ENCODE data around the gene OLFM2.
A peak's percentile ranks its signal among the peaks of the same experiment; 100 is the strongest.

Gene OLFM2

DNA sequence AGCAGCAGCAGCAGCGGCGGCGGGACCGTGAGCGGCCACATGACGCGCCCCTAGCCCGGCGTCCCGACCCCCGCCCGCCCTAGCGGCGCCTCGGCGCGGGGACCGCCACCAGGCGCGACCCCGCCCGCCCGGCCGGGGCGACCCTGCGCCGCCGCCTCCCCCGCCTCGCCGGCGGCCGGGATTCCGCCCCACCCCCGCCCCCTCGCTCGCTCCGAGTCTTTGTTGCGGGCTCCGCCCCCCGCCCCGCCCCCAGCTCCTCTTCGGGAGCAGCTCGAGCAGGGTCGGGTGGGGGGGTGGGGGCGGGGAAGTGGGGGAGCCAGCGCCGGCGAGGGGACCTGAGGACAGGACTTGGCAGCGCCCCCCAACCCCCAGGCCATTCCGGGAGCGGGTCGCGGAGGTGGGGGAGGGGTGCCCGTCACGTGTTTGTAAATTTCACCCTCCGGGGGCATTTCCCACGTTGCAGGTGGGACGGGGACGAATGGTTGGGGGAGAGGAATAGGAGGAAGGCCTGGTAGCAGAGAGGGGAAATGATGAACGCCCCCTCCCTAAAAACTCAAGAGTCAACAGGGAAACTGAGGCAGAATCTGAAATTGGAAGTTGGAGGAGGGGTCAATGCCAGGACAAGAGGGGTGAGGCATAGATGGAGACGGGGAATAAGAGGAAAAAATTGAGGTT, at the start of gene OLFM2:
TSS of gene OLFM2 (minus strand) at position 190 of the 675 bp plus-strand sequence. CDS start at position 41, 149 bp downstream.
- Mint-ChIP-seq H3K27me3 (peaks cover 60% of the 10 kb centered on the region), H3K4me1 (peaks cover 31% of the 10 kb centered on the region), H3K9me3 (peaks cover 1 to 9% of the 10 kb centered on the region in 2 donors), H3K4me3 (peak within 1 kb of the TSS; percentile 54 to 65), H3K27ac (no peak within 1 kb of the TSS)
- DNase-seq: no peak
- ATAC-seq: peak; percentile 40

DNA sequence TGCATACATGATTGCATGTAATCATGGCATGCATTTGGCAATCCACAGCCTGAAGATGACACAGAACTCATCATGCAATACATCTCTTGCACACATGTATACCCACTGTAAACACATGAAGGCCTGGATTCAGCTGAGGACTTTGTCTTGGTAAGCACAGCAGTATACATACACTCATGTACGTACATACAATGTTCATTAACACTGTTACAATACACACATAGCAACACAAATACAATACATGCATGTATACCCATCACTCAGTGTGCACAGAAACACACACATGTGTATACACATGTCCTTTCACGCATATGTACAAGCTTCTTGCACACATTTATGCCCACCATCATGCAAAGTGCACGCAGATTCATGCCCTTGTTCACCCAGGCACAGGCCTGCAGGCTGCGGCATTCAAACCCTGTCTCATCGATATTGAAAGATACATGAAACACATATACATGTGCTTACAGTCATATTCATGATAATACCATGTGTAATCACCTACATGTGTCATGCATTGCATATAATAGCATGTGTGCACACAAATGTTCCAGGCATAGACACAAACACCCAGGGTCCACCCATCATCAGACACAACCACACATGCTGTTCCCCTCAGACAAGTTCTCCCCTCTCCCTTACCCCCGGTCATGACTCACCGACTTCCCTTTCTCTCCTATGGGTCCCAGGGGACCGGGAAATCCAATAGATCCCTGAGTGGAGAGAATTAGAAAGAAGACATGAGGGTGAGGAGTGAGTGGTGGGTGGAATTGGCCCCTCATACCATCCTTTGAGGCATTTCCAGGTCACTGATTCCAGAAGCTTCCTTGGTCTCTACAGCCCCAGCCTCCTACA, 45.3 kb upstream of the OLFM2 start:
- no peak overlapping the region for H3K4me3 Mint-ChIP-seq
- H3K27me3 Mint-ChIP-seq: peaks cover 48% of the 10 kb centered on the region
- no peak overlapping the region for H3K27ac Mint-ChIP-seq
- peaks cover 0 to 7% of the 10 kb centered on the region in 2 donors for H3K9me3 Mint-ChIP-seq
- DNase-seq: no peak
- no peaks in the 10 kb centered on the region for H3K4me1 Mint-ChIP-seq
- ATAC-seq: no peak

DNA sequence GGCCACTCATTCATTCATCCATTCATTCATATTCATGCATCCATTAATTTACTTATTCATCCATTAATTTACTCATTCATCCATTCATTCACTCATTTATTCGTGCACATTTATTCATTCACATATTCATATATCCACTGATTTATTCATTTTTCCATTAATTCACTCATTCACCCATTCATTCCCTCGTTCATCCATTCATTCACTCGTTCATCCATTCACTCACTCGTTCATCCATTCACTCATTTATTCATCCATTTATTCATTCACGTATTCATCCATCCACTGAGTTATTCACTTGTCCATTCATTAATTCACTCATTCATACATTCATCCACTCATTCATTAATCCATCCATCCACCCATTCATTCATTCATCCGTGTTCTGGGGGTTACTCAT, 35.8 kb upstream of the OLFM2 start:
- no peak for ATAC-seq
- Mint-ChIP-seq H3K27me3 (peaks cover 22% of the 10 kb centered on the region), H3K27ac (no peak overlapping the region), H3K4me1 (no peaks in the 10 kb centered on the region), H3K9me3 (peaks cover 5 to 6% of the 10 kb centered on the region in 2 donors), H3K4me3 (no peak overlapping the region)
- no peak for DNase-seq

DNA sequence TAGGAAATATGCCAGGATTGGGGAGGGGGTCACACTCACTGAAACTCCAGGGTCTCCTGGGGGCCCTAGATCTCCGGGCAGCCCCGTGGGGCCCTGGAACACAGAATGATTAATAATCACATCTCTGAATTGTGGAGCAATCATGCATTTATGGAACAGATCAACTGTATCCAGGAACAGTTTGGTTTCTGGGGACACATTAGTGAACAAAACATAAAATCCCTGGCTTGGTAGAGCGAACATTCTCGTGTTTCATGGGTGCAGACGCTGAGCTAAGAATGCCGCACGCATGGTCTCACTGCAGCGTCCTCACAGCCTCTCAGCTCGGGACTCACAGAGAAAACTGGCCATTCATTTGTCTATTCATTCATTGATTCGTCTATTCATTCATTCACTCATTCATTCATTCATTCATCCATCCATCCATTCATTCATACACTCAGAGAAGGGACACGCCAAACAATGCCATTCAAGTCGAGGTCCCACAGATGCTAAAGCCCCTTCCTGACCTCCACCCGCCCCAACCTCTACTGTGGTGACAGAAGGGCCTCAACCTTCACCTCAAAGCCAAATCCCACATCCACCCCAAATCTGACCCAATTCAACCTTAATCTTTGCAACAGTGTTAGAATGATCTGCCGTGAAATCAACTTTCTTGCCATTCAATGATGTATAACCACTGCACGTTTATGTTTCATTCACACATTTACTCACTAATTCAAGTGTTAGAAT, 35.0 kb upstream of the OLFM2 start:
- Mint-ChIP-seq H3K9me3 (peaks cover 5 to 6% of the 10 kb centered on the region in 2 donors), H3K4me3 (no peak overlapping the region), H3K27me3 (peaks cover 30% of the 10 kb centered on the region), H3K27ac (no peak overlapping the region), H3K4me1 (peaks cover 6% of the 10 kb centered on the region)
- DNase-seq (no peak), ATAC-seq (no peak)

DNA sequence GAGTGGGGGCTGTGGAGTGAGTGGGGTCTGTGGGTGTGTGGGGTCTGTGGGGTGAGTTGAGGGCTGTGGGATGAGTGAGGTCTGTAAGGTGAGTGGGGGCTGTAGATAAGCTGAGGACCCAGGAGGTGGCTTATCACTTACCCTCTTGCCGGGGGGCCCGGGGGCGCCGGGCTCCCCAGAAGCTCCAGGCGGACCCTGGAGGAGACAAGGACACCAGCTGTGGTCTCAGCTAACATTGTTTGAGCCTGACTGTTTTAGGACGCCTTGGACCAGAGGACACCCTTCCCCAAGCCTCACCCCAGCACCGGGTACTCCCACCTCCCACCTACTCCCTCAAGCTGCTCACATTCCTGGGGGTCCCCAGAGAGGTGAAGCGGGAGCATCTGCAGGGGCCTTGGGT, 34.2 kb upstream of the OLFM2 start:
- Mint-ChIP-seq H3K4me3 (no peak overlapping the region), H3K9me3 (peaks cover 5 to 6% of the 10 kb centered on the region in 2 donors), H3K4me1 (peaks cover 6% of the 10 kb centered on the region), H3K27me3 (peaks cover 38% of the 10 kb centered on the region), H3K27ac (no peak overlapping the region)
- DNase-seq: no peak
- peak; percentile 4 for ATAC-seq

DNA sequence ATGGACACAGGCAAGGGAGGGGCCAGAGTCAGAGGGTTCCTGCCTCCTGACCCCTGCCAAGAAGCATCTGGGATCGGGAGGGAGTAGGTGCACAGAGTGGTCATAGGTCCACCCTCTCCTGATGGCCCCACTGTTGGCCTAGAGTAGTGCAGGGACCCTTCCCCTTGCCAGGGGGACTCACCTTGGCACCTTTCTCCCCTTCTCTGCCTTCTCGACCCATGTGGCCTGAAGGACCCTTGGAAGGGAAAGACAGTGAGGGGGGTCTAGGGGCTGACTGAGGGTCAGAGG, 33.3 kb upstream of the OLFM2 start:
- Mint-ChIP-seq H3K27ac (no peak overlapping the region), H3K4me3 (no peak overlapping the region), H3K4me1 (peaks cover 6% of the 10 kb centered on the region), H3K9me3 (peaks cover 5 to 6% of the 10 kb centered on the region in 2 donors), H3K27me3 (peaks cover 41% of the 10 kb centered on the region)
- no peak for DNase-seq
- ATAC-seq: no peak

DNA sequence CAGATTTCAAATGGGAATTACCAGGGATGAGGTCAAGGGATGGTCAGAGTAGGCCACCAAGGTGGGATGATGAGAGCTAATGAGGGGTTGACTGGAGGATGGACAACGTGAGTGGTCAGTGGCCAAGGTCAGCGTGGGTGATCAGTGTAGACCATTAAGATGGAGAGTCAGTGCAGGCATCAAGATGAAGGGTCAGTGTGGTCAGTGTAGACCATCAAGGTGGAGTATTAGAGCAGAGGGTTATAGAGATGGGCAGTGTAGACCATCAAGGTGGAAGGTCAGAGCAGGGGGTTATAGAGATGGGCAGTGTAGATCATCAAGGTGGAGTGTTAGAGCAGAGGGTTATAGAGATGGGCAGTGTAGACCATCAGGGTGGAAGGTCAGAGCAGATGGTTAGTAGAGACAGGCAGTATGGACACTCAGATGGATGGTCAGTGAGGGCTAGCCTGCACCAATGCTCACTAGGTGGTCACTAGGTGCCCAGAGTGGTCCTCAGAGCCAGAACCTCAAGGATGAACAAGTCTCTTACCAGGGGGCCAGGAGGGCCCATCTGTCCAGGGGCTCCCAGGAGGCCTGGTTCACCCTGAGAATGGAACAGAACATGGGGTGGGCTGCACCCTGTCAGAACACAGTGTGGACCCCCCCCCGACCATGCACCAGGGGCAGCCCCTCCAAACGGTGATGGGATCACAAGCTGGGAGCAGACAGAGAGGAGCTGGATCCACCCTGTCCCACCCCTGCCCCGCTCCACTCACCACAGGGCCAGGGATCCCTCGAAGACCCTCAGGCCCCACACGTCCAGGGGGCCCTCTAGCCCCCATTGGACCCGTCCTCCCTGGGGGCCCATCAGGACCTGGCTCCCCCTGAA, 32.7 kb upstream of the OLFM2 start:
- Mint-ChIP-seq H3K27ac (no peak overlapping the region), H3K4me3 (no peak overlapping the region), H3K27me3 (peaks cover 41% of the 10 kb centered on the region), H3K9me3 (peaks cover 5 to 6% of the 10 kb centered on the region in 2 donors), H3K4me1 (peaks cover 6% of the 10 kb centered on the region)
- ATAC-seq (peak; percentile 27), DNase-seq (no peak)

DNA sequence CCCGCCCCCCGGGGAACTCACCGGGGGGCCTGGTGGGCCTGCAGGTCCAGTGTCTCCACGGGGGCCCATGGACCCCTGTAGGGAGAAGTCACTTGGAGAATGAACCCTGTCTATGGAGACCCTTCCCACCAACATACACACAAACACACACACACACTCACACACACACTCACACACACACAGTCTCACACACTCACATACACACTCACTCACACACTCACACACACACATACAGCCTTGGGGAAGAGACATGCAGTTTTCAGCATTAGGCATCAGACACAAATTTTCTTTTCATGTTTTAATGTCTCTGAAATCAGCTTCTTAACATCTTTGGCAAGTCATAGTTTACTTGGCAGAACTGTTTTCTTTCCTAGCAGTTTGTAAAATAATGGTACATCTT, 31.0 kb upstream of the OLFM2 start:
- H3K27ac Mint-ChIP-seq: no peak overlapping the region
- H3K4me3 Mint-ChIP-seq: no peak overlapping the region
- peaks cover 3 to 5% of the 10 kb centered on the region in 2 donors for H3K9me3 Mint-ChIP-seq
- ATAC-seq (no peak), DNase-seq (no peak)
- H3K27me3 Mint-ChIP-seq: peaks cover 41% of the 10 kb centered on the region
- peaks cover 6% of the 10 kb centered on the region for H3K4me1 Mint-ChIP-seq

DNA sequence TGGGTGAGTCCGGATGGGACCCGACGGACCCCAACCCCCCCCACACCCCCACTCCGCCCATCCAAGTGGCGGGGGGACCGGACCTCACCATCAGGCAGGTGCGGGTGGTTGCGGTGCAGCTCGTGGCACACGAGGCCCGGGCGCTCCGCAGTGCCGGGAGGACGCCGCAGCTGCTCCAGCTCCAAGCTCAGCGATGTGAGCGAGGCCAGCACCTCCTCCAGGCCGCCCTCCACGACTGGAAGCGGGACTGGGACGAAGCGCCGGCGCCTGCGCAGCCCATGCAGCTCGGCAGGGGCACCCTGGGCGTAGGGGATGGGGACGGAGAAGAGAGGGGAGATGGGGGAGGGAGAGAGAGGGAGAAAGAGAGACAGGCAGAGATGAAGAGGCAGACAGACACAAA, 30.1 kb upstream of the OLFM2 start:
- Mint-ChIP-seq H3K9me3 (no peaks in the 10 kb centered on the region), H3K27ac (no peak overlapping the region), H3K27me3 (peaks cover 41% of the 10 kb centered on the region), H3K4me3 (peak overlapping the region in 1 of 2 donors; percentile 6), H3K4me1 (peaks cover 6% of the 10 kb centered on the region)
- peak; percentile 9 for ATAC-seq
- no peak for DNase-seq

DNA sequence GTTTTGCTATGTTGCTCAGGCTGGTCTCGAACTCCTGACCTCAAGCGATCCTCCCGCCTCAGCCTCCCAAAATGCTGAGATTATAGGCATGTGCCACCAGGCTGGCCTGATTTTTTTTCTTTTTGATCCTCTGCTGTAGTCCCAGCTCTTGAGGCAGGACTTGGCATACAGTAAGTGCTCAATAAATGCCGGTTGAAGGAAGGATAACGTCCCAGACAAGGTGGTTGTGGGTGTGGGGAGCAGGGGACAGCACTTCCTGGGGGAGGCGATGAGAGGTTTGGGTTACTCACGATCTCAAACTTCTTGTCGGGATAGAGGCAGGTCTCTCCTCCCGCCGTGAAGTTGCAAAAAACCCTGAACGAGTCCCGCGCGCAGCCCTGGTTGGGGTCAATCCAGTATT, 29.7 kb upstream of the OLFM2 start:
- Mint-ChIP-seq H3K4me3 (no peak overlapping the region), H3K27me3 (peaks cover 44% of the 10 kb centered on the region), H3K9me3 (no peaks in the 10 kb centered on the region), H3K27ac (no peak overlapping the region), H3K4me1 (peaks cover 6% of the 10 kb centered on the region)
- ATAC-seq: no peak
- no peak for DNase-seq

DNA sequence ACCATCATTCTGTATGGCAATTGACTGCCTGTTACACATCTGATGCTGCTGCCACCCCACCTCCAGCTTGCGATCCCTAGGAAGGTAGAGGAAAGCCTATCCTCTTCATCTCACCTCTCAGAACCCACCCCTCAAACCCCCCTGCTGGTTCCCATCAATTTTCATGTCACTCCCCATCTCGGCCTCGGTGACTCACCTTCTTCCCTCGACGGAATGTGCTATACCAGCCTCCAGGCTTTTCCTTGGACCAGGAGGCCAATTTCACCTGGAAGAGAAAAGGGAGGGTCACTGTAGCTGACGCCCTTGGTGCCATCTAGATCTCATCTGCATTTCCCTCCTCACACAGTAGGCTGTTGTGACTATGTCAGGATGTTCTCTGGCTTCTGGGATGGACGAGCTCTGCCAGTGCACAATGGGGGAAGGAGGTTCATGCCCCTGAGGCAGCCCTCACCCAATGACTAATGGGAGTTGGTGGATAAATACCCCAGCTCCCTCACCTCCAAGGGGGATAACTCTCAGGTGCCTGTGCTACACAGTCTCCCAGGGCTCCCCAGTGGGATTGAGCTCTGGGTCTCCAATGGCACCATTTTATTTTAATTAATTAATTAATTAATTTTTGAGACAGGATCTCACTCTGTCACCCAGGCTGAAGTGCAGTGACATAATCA, 26.4 kb upstream of the OLFM2 start:
- no peak overlapping the region for H3K4me3 Mint-ChIP-seq
- H3K4me1 Mint-ChIP-seq: peaks cover 6% of the 10 kb centered on the region
- no peaks in the 10 kb centered on the region for H3K9me3 Mint-ChIP-seq
- no peak for DNase-seq
- H3K27ac Mint-ChIP-seq: no peak overlapping the region
- ATAC-seq: no peak
- peaks cover 54% of the 10 kb centered on the region for H3K27me3 Mint-ChIP-seq

DNA sequence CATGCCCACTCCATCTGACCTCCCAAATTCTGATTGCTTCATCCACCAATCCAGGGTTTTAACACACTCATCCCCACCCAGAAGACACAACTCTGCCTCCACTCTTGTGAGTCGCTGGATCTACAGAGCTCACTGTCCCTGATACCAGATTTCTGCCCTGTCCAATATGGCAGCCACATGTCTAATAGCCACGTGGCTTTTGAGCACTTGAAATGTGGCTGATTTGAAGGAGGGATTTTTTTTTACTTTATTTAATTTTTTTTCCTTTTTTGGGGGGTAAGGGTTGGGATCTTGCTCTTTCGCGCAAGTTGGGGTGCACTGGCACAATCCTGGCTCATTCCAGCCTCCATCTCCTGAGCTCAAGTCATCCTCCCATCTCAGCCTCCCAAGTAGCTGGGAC, 24.8 kb upstream of the OLFM2 start:
- H3K9me3 Mint-ChIP-seq: no peaks in the 10 kb centered on the region
- H3K27ac Mint-ChIP-seq: no peak overlapping the region
- no peak for ATAC-seq
- no peak for DNase-seq
- H3K27me3 Mint-ChIP-seq: peaks cover 38% of the 10 kb centered on the region
- no peak overlapping the region for H3K4me3 Mint-ChIP-seq
- no peaks in the 10 kb centered on the region for H3K4me1 Mint-ChIP-seq

DNA sequence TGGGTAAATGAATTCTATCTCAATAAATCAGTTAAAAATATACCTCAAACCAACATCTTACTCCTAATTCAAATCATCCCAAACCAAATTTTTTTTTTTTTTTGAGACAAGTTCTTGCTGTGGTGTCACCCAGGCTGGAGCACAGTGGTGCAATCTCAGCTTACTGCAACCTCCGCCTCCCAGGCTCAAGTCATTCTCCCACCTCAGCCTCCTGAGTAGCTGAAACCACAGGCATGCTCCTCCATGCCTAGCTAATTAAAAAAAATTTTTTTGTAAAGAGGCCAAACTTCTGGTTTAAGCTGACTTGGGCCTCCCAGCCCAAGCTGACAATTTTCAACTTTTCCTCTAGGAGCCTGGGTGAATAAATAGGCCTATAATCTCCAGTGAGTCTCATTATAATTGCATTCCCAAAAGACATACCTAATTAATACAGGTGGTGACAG, 22.1 kb upstream of the OLFM2 start:
- Mint-ChIP-seq H3K27me3 (peaks cover 29% of the 10 kb centered on the region), H3K4me1 (no peaks in the 10 kb centered on the region), H3K27ac (no peak overlapping the region), H3K9me3 (no peaks in the 10 kb centered on the region), H3K4me3 (no peak overlapping the region)
- ATAC-seq: no peak
- DNase-seq: no peak

DNA sequence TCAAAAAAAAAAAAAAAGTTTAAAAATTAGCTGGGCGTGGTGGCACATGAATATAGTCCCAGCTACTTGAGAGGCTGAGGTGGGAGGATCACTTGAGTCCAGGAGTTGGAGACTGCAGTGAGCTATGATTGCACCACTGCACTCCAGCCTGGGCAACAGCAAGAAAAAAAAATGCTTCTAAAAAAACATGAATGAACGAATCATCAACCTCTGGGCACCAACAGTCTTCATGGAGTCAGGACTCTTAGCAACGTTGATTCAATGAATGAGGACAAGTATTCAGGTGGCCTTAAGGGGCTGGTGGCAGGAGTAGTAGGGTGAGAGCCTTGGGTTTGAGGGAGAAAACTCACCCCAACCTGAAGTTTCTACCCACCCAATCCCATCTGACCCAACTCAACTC, 20.6 kb upstream of the OLFM2 start:
- no peak overlapping the region for H3K4me3 Mint-ChIP-seq
- H3K9me3 Mint-ChIP-seq: no peaks in the 10 kb centered on the region
- no peak for DNase-seq
- no peaks in the 10 kb centered on the region for H3K4me1 Mint-ChIP-seq
- peaks cover 29% of the 10 kb centered on the region for H3K27me3 Mint-ChIP-seq
- ATAC-seq: no peak
- no peak overlapping the region for H3K27ac Mint-ChIP-seq

All from stimulated activated naive CD8-positive, alpha-beta T cell treated with anti-CD3 and anti-CD28 coated beads, Interleukin-15, amount 100 ng/mL, for 72 hours (primary cell).